Peyer's patch (tissue), 4 donors: ENCODE measurements around the gene PRIMA1. TPM values are rescaled to one million over a fixed set of nuclear protein-coding genes. Genes with fewer than 3 reads are reported as not detected.

Source experiments
- DNase-seq, 3 donors: peaks; one replicate each; pipeline ENCODE4 v3.0.0-alpha.2; 2017 to 2019
- H3K27ac ChIP-seq, 4 donors: fragments of 200-600 bp; sonication (generic); one replicate each; pipeline ENCODE4 v1.5.1; 2016 to 2019
- H3K27me3 ChIP-seq, 2 donors: fragments of 200-600 bp; sonication (generic); one replicate each; pipeline ENCODE4 v1.5.1; 2019
- H3K36me3 ChIP-seq, 3 donors: fragments of 200-600 bp; sonication (generic); one replicate each; pipeline ENCODE4 v1.5.1; 2016 to 2019
- H3K4me1 ChIP-seq, 4 donors: fragments of 200-600 bp; sonication (generic); one replicate each; pipeline ENCODE4 v1.5.1; 2016 to 2019
- H3K4me3 ChIP-seq, 4 donors: fragments of 200-600 bp; sonication (generic); 1 replicate in 3 of 4; 2 replicates in 1 of 4; pipeline ENCODE4 v1.5.1; 2016 to 2019; ENCODE audit warnings: mild to moderate bottlenecking in 1 of 4
- H3K9me3 ChIP-seq, 4 donors: fragments of 200-600 bp; sonication (generic); one replicate each; pipeline ENCODE4 v1.5.1; 2016 to 2019; ENCODE audit warnings: mild to moderate bottlenecking in 1 of 4
- CTCF ChIP-seq, 6 experiments: fragments of 450-650 bp in 4 of 6; fragments of 200-600 bp in 2 of 6; sonication (generic) in 1 of 6; IDR thresholded peaks; one replicate each; pipeline ENCODE4 v1.5.1; 2017 to 2019; ENCODE audit warnings: antibody characterized with exemption in 6 of 6, mild to moderate bottlenecking in 3 of 6, moderate library complexity in 1 of 6
- POLR2A ChIP-seq, 2 donors: fragments of 450-650 bp; IDR thresholded peaks; one replicate each; pipeline ENCODE4 v1.5.1; 2017; ENCODE audit warnings: antibody characterized with exemption in 2 of 2, mild to moderate bottlenecking in 2 of 2, moderate library complexity in 2 of 2
- total RNA-seq, 4 donors: library from RNA; depleted of rRNA; stranded (reverse); fragments of >200 nt; gene quantifications; one replicate each; pipeline ENCODE4 v1.1.0, GENCODE V29; 2016

The PRIMA1 gene
- total RNA-seq, 4 donors from 2014 or later: 1.2 to 5.1 (median 3.0) TPM

GRCh38 chr14:93736378-93737014, 51.8 kb downstream of the PRIMA1 start:
- no peaks in the 10 kb centered on the region for H3K36me3 ChIP-seq
- no peaks in the 10 kb centered on the region for H3K4me1 ChIP-seq
- H3K4me3 ChIP-seq: no peak overlapping the region
- TF ChIP-seq POLR2A (IDR thresholded peaks at IDR 0.05): no peak
- no peak for TF ChIP-seq CTCF (IDR thresholded peaks at IDR 0.05)
- H3K9me3 ChIP-seq: no peaks in the 10 kb centered on the region
- H3K27me3 ChIP-seq: no peaks in the 10 kb centered on the region
- H3K27ac ChIP-seq: no peak overlapping the region
- DNase-seq: no peak

- peak in 1 of 3 donors; percentile 13 for DNase-seq
- Histone ChIP-seq H3K36me3 (no peaks in the 10 kb centered on the region), H3K27ac (no peak overlapping the region), H3K4me1 (no peaks in the 10 kb centered on the region), H3K27me3 (no peaks in the 10 kb centered on the region), H3K9me3 (no peaks in the 10 kb centered on the region), H3K4me3 (no peak overlapping the region)
- no peak for TF ChIP-seq CTCF (IDR thresholded peaks at IDR 0.05)
Measured at GRCh38 chr14:93735206-93735605, 53.1 kb downstream of the PRIMA1 start.

GRCh38 chr14:93734086-93734822, 54.0 kb downstream of the PRIMA1 start:
- Histone ChIP-seq H3K27ac (no peak overlapping the region), H3K9me3 (no peaks in the 10 kb centered on the region), H3K27me3 (no peaks in the 10 kb centered on the region), H3K4me3 (no peak overlapping the region), H3K4me1 (no peaks in the 10 kb centered on the region), H3K36me3 (no peaks in the 10 kb centered on the region)
- no peak for TF ChIP-seq POLR2A (IDR thresholded peaks at IDR 0.05)
- peak in 1 of 3 donors; percentile 31 for DNase-seq

- H3K9me3 ChIP-seq: no peaks in the 10 kb centered on the region
- TF ChIP-seq POLR2A (IDR thresholded peaks at IDR 0.05): no peak
- no peak for TF ChIP-seq CTCF (IDR thresholded peaks at IDR 0.05)
- DNase-seq: peak in 1 of 3 donors; percentile 11
- H3K27me3 ChIP-seq: no peaks in the 10 kb centered on the region
- no peaks in the 10 kb centered on the region for H3K36me3 ChIP-seq
- H3K27ac ChIP-seq: no peak overlapping the region
- H3K4me1 ChIP-seq: no peaks in the 10 kb centered on the region
- no peak overlapping the region for H3K4me3 ChIP-seq
Measured at GRCh38 chr14:93733631-93734030, 54.7 kb downstream of the PRIMA1 start.

GRCh38 chr14:93733231-93733630, 55.1 kb downstream of the PRIMA1 start:
- DNase-seq: no peak
- Histone ChIP-seq H3K27ac (no peak overlapping the region), H3K36me3 (no peaks in the 10 kb centered on the region), H3K4me1 (no peaks in the 10 kb centered on the region), H3K4me3 (no peak overlapping the region), H3K27me3 (no peaks in the 10 kb centered on the region), H3K9me3 (no peaks in the 10 kb centered on the region)
- TF ChIP-seq CTCF (IDR thresholded peaks at IDR 0.05) (no peak), POLR2A (IDR thresholded peaks at IDR 0.05) (no peak)

- DNase-seq: peak in 1 of 3 donors; percentile 18
- no peaks in the 10 kb centered on the region for H3K9me3 ChIP-seq
- H3K4me1 ChIP-seq: no peaks in the 10 kb centered on the region
- no peaks in the 10 kb centered on the region for H3K36me3 ChIP-seq
- H3K4me3 ChIP-seq: no peak overlapping the region
- H3K27me3 ChIP-seq: no peaks in the 10 kb centered on the region
- TF ChIP-seq CTCF (IDR thresholded peaks at IDR 0.05) (no peak), POLR2A (IDR thresholded peaks at IDR 0.05) (no peak)
- no peak overlapping the region for H3K27ac ChIP-seq
Measured at GRCh38 chr14:93732524-93732923, 55.8 kb downstream of the PRIMA1 start.
